Adrenal gland (tissue), 5 donors: ENCODE results near the gene TBL3.

ENCODE experiments used
- POLR2A ChIP-seq, 2 donors: fragments of 450-650 bp; IDR thresholded peaks; one replicate each; pipeline ENCODE4 v1.6.1; 2017; ENCODE audit warnings: antibody characterized with exemption in 2 of 2, mild to moderate bottlenecking in 2 of 2, moderate library complexity in 1 of 2
- TF ChIP-seq, protein P1 (sequence below), 6 experiments: fragments of 450-650 bp in 4 of 6; fragments of 200-600 bp in 2 of 6; sonication (generic) in 1 of 6; IDR thresholded peaks; 1 replicate in 5 of 6; 2 replicates in 1 of 6; pipeline versions ENCODE4 v1.5.1 to v1.8.0; 2016 to 2021; ENCODE audit warnings: antibody characterized with exemption in 6 of 6, mild to moderate bottlenecking in 2 of 6, moderate library complexity in 1 of 6
- donor health status: DM: no; HTN: no; CAD: no.

DNA sequence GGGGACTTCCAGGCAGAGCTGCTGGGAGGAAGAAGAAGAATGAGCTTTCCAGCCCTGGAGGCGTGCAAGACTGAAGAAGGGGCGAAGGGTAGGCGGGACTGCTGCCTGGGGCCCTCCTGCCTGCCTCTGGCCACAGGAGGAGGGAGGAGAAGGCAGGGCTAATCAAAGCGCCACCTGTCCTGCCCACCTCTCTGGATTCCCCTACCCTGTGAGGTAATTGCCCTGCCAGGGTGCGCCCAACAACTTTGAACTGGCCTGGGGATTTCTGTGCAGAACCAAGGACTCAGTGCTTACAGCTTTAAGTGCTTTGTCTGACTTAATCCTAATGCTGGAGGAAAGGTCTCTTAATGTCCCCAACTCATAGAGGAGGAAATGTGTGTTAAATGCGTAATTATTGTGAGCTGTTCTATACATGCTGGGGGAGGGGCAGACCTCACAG lies 9.6 kb downstream of the TBL3 start, which contains the start of gene NOXO1:
- TF ChIP-seq, protein P1, sequence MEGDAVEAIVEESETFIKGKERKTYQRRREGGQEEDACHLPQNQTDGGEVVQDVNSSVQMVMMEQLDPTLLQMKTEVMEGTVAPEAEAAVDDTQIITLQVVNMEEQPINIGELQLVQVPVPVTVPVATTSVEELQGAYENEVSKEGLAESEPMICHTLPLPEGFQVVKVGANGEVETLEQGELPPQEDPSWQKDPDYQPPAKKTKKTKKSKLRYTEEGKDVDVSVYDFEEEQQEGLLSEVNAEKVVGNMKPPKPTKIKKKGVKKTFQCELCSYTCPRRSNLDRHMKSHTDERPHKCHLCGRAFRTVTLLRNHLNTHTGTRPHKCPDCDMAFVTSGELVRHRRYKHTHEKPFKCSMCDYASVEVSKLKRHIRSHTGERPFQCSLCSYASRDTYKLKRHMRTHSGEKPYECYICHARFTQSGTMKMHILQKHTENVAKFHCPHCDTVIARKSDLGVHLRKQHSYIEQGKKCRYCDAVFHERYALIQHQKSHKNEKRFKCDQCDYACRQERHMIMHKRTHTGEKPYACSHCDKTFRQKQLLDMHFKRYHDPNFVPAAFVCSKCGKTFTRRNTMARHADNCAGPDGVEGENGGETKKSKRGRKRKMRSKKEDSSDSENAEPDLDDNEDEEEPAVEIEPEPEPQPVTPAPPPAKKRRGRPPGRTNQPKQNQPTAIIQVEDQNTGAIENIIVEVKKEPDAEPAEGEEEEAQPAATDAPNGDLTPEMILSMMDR (IDR thresholded peaks at IDR 0.05), result no peak
- no peak for TF ChIP-seq POLR2A (IDR thresholded peaks at IDR 0.05)
